Ishikawa (cell line): ENCODE measurements around the gene ST3GAL5.

Experiments used
- CEBPB ChIP-seq: IDR thresholded peaks from 2 replicates; pipeline ENCODE4 v1.6.1; 2012
- CREB1 ChIP-seq: IDR thresholded peaks from 2 replicates; pipeline ENCODE4 v1.6.1; 2012; ENCODE audit warnings: low read depth
- EGR1 ChIP-seq: IDR thresholded peaks from 2 replicates; pipeline ENCODE4 v1.6.1; 2012
- EP300 ChIP-seq: IDR thresholded peaks from 2 replicates; pipeline ENCODE4 v1.6.1; 2012; ENCODE audit warnings: borderline replicate concordance
- FOXM1 ChIP-seq: IDR thresholded peaks from 2 replicates; pipeline ENCODE4 v1.6.1; 2012; ENCODE audit warnings: low read depth, borderline replicate concordance
- NFIC ChIP-seq: IDR thresholded peaks from 2 replicates; pipeline ENCODE4 v1.6.1; 2012
- RAD21 ChIP-seq: IDR thresholded peaks from 2 replicates; pipeline ENCODE4 v1.6.1; 2012; ENCODE audit warnings: low read depth
- TAF1 ChIP-seq: IDR thresholded peaks from 2 replicates; pipeline ENCODE4 v1.6.1; 2012; ENCODE audit warnings: low read depth, mild to moderate bottlenecking
- TCF12 ChIP-seq: IDR thresholded peaks from 2 replicates; pipeline ENCODE4 v1.6.1; 2012; ENCODE audit warnings: low read depth
- TEAD4 ChIP-seq: IDR thresholded peaks from 2 replicates; pipeline ENCODE4 v1.6.1; 2012
- YY1 ChIP-seq: IDR thresholded peaks from 2 replicates; pipeline ENCODE4 v1.6.1; 2012; ENCODE audit warnings: low read depth
- ZBTB7A ChIP-seq: IDR thresholded peaks from 2 replicates; pipeline ENCODE4 v1.6.1; 2012; ENCODE audit warnings: low read depth
- TF ChIP-seq, protein P1 (sequence below): IDR thresholded peaks from 2 replicates; pipeline ENCODE4 v1.6.1; 2012
- TF ChIP-seq, protein P2 (sequence below): IDR thresholded peaks from 2 replicates; pipeline ENCODE4 v1.6.1; 2012
- TF ChIP-seq, protein P3 (sequence below): IDR thresholded peaks from 2 replicates; pipeline ENCODE4 v1.6.1; 2012; ENCODE audit warnings: low read depth, mild to moderate bottlenecking

ST3GAL5 gene

DNA sequence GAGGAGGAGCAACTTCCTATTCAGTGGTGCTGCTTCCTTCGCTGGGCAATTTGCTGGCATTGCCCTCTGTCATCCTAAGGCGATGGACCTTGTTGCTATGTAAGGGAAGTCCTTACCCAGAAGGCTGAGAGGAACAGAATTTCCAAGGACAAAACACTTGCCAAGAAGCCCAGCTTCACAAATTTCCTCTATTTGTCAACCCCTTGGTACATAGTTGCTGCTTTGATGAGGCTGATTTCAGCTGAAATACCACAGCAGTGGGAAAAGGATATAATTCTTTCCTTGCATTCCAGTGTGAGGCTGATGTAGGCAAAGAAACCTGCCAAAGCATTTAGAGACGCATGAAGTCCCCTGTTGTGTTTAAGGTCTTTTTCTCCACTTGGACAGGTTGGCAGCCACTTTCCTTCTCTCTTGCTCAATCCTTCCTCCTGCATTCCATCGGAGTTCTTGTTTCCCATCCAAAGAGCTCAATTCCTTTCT lies 16.4 kb upstream of the ST3GAL5 start:
- no peak for TF ChIP-seq RAD21
- TF ChIP-seq CREB1: no peak
- TF ChIP-seq TEAD4: peak; percentile 90
- TF ChIP-seq NFIC: peak; percentile 88
- peak; percentile 65 for TF ChIP-seq TCF12
- no peak for TF ChIP-seq YY1
- TF ChIP-seq, protein P1, sequence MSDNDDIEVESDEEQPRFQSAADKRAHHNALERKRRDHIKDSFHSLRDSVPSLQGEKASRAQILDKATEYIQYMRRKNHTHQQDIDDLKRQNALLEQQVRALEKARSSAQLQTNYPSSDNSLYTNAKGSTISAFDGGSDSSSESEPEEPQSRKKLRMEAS: no peak
- no peak for TF ChIP-seq TAF1
- no peak for TF ChIP-seq ZBTB7A
- TF ChIP-seq EP300: peak; percentile 78
- TF ChIP-seq, protein P2, sequence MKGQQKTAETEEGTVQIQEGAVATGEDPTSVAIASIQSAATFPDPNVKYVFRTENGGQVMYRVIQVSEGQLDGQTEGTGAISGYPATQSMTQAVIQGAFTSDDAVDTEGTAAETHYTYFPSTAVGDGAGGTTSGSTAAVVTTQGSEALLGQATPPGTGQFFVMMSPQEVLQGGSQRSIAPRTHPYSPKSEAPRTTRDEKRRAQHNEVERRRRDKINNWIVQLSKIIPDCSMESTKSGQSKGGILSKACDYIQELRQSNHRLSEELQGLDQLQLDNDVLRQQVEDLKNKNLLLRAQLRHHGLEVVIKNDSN: no peak
- peak; percentile 99 for TF ChIP-seq CEBPB
- no peak for TF ChIP-seq EGR1
- TF ChIP-seq, protein P3, sequence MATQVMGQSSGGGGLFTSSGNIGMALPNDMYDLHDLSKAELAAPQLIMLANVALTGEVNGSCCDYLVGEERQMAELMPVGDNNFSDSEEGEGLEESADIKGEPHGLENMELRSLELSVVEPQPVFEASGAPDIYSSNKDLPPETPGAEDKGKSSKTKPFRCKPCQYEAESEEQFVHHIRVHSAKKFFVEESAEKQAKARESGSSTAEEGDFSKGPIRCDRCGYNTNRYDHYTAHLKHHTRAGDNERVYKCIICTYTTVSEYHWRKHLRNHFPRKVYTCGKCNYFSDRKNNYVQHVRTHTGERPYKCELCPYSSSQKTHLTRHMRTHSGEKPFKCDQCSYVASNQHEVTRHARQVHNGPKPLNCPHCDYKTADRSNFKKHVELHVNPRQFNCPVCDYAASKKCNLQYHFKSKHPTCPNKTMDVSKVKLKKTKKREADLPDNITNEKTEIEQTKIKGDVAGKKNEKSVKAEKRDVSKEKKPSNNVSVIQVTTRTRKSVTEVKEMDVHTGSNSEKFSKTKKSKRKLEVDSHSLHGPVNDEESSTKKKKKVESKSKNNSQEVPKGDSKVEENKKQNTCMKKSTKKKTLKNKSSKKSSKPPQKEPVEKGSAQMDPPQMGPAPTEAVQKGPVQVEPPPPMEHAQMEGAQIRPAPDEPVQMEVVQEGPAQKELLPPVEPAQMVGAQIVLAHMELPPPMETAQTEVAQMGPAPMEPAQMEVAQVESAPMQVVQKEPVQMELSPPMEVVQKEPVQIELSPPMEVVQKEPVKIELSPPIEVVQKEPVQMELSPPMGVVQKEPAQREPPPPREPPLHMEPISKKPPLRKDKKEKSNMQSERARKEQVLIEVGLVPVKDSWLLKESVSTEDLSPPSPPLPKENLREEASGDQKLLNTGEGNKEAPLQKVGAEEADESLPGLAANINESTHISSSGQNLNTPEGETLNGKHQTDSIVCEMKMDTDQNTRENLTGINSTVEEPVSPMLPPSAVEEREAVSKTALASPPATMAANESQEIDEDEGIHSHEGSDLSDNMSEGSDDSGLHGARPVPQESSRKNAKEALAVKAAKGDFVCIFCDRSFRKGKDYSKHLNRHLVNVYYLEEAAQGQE: no peak
- no peak for TF ChIP-seq FOXM1

DNA sequence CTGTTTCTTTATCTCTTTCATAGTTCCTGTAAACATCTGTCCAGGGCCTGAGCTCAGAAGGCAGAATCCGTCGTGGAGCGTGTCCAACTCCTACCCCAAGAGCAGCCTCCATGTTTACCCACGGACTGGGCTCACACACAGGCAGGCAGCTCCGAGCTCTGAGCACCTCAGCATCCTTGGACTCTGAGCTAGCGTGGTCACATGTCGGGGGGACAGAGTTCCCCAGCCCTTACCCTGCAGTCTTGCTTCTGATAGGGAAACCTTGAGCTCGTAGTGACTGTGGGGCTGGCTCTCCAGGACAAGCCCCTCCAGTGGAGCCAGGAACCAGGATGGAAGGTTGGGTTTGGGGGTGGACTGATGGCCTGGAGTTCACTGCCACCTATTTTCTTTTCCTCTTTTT lies 15.1 kb upstream of the ST3GAL5 start:
- TF ChIP-seq, protein P2: no peak
- TF ChIP-seq FOXM1: no peak
- TF ChIP-seq, protein P1: no peak
- TF ChIP-seq CREB1: no peak
- TF ChIP-seq, protein P3: no peak
- no peak for TF ChIP-seq TAF1
- no peak for TF ChIP-seq RAD21

DNA sequence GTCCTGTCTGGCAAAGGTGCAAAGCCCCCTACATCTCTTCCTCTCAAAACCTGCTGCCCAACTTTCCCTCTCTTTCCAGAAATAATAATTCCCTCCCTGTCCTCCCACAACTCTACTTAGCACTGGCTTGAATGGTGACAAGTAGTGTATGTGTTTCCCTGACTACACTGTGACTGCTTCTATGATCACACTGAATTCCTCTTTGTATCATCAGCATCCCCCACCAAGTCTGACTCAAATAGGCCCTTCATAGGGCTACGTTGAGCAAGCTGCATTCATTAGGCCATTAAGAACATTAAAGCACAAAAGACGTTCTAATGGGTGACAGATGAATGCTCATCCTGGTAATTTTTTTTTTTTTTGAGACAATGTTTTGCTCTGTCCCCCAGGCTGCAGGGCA lies 13.7 kb upstream of the ST3GAL5 start:
- TF ChIP-seq ZBTB7A: no peak
- no peak for TF ChIP-seq EP300
- TF ChIP-seq, protein P2: no peak
- TF ChIP-seq NFIC: no peak
- TF ChIP-seq TEAD4: no peak
- TF ChIP-seq, protein P1: no peak
- no peak for TF ChIP-seq CREB1
- TF ChIP-seq, protein P3: no peak
- TF ChIP-seq TCF12: no peak
- TF ChIP-seq YY1: no peak
- TF ChIP-seq TAF1: no peak
- no peak for TF ChIP-seq EGR1
- no peak for TF ChIP-seq RAD21
- TF ChIP-seq FOXM1: no peak
- TF ChIP-seq CEBPB: no peak

DNA sequence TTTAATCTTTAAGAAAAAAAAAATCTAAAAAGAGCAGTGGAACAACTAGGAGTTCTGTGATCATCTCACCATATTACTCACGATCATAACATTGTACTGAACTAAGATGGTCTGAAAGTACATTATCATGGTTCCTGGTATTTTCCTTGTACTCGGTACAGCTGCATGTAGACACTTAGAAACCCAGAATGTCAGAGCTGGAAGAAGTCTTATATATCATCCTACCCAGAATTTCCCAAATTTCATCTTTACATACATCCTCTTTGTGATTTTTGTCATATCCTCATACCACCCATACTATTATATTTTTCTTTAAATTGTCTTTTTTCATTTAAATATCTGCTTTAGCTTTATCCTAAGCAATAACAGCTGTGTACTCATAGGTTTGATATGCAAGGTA lies 12.4 kb upstream of the ST3GAL5 start:
- TF ChIP-seq, protein P1: no peak
- no peak for TF ChIP-seq TEAD4
- no peak for TF ChIP-seq EP300
- no peak for TF ChIP-seq RAD21
- no peak for TF ChIP-seq CEBPB
- TF ChIP-seq FOXM1: no peak
- TF ChIP-seq TAF1: no peak
- TF ChIP-seq EGR1: no peak
- TF ChIP-seq NFIC: no peak
- no peak for TF ChIP-seq TCF12
- TF ChIP-seq ZBTB7A: no peak
- TF ChIP-seq, protein P2: no peak
- TF ChIP-seq YY1: no peak
- no peak for TF ChIP-seq CREB1
- TF ChIP-seq, protein P3: no peak
